ENCODE measurements around the gene ZNF764.

DNA sequence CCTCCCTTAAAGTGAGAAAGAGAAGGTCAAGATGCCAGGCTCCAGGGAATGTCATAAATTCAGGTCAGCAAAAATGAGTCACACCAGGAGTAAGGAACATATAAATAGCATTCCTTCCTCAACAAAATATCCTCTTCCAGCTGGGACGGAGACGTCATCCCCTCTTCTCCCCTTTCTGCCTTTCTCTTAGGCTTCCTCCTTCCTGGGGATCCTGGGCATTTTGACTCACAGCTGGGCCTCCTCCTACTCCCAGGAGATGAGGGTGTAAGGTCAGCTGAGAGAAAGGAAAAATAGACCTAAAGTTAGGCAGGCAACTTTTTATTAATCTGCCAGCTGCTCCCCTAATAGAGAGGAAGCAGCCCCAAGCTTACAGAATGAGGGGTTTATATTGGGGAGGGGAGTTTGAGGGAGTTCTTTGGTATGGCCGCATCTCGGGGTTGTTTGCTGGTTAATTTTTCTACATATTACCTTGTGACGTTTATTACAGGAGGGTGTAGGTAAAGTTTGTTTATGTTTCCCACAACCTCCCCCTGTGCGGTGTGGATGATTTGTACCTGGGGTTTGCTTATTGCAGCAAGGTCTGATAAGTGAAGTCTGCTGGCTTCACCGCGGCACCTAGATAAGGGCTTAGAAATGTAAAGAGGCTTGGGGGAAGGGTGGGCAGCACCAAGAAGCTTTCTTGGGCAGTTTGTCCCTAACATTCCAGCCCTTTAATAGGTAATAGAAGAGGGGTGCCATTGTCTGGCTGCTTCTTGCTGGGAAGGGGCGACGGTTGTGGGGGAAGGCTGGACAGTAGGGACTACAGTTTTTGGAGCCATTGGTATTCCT is 16.5 kb downstream of the ZNF764 start:
- no peak for TF ChIP-seq POLR2A (IDR thresholded peaks at IDR 0.05)
- TF ChIP-seq, protein P1, sequence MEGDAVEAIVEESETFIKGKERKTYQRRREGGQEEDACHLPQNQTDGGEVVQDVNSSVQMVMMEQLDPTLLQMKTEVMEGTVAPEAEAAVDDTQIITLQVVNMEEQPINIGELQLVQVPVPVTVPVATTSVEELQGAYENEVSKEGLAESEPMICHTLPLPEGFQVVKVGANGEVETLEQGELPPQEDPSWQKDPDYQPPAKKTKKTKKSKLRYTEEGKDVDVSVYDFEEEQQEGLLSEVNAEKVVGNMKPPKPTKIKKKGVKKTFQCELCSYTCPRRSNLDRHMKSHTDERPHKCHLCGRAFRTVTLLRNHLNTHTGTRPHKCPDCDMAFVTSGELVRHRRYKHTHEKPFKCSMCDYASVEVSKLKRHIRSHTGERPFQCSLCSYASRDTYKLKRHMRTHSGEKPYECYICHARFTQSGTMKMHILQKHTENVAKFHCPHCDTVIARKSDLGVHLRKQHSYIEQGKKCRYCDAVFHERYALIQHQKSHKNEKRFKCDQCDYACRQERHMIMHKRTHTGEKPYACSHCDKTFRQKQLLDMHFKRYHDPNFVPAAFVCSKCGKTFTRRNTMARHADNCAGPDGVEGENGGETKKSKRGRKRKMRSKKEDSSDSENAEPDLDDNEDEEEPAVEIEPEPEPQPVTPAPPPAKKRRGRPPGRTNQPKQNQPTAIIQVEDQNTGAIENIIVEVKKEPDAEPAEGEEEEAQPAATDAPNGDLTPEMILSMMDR (IDR thresholded peaks at IDR 0.05): no peak
